Measurements from ENCODE around the gene NKAIN2.

- TF ChIP-seq EZH2 (IDR thresholded peaks at IDR 0.05; ENCODE audit: borderline replicate concordance, low read depth, low read length, poor library complexity, severe bottlenecking), result no peak
- TF ChIP-seq, protein P1, sequence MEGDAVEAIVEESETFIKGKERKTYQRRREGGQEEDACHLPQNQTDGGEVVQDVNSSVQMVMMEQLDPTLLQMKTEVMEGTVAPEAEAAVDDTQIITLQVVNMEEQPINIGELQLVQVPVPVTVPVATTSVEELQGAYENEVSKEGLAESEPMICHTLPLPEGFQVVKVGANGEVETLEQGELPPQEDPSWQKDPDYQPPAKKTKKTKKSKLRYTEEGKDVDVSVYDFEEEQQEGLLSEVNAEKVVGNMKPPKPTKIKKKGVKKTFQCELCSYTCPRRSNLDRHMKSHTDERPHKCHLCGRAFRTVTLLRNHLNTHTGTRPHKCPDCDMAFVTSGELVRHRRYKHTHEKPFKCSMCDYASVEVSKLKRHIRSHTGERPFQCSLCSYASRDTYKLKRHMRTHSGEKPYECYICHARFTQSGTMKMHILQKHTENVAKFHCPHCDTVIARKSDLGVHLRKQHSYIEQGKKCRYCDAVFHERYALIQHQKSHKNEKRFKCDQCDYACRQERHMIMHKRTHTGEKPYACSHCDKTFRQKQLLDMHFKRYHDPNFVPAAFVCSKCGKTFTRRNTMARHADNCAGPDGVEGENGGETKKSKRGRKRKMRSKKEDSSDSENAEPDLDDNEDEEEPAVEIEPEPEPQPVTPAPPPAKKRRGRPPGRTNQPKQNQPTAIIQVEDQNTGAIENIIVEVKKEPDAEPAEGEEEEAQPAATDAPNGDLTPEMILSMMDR (conservative IDR thresholded peaks at IDR 0.05; ENCODE audit: low read depth, low read length), result no peak
Measured at GRCh38 chr6:123904228-123904627, 100.6 kb downstream of the NKAIN2 start.
